Kidney (tissue), 14 donors: ENCODE data around the gene AGO3. TPM values are rescaled to one million over a fixed set of nuclear protein-coding genes. Genes with fewer than 3 reads are reported as not detected.
"Not testable (repeated sequence)": the region's sequence is repeated elsewhere in the genome, so short reads cannot be mapped to it uniquely, and the experiment has no call there.

Experiments used
- DNase-seq, 5 donors: peaks; one replicate each; pipeline ENCODE4 v3.0.0-alpha.2; 2013 to 2020
- FAIRE-seq: peaks from 2 replicates; lab custom pipeline; 2012; peaks lifted over from hg19 to GRCh38; lab: Jason Lieb, UNC
- H3K27ac ChIP-seq, 2 donors: one replicate each; pipeline ENCODE4 v1.7.0; 2013; ENCODE audit warnings: low read depth in 2 of 2, low read length in 2 of 2, inconsistent platforms in 1 of 2
- H3K27me3 ChIP-seq: one replicate; pipeline ENCODE4 v1.7.1; 2013; ENCODE audit warnings: low read length, inconsistent platforms; ENCODE audit not compliant: control insufficient read depth, insufficient read depth
- H3K36me3 ChIP-seq, 3 donors: one replicate each; pipeline versions ENCODE4 v1.7.0 to v1.7.1; 2013; ENCODE audit warnings: low read length in 3 of 3, control low read depth in 1 of 3, inconsistent platforms in 1 of 3; ENCODE audit not compliant: insufficient read depth in 3 of 3, control insufficient read depth in 2 of 3
- H3K4me1 ChIP-seq, 3 donors: one replicate each; pipeline versions ENCODE4 v1.7.0 to v1.7.1; 2013; ENCODE audit warnings: low read length in 3 of 3, inconsistent platforms in 1 of 3, low read depth in 1 of 3; ENCODE audit not compliant: control insufficient read depth in 2 of 3, insufficient read depth in 2 of 3
- H3K4me3 ChIP-seq, 3 donors: one replicate each; pipeline versions ENCODE4 v1.7.0 to v1.8.1; 2013; ENCODE audit warnings: low read length in 3 of 3, control low read depth in 1 of 3, inconsistent platforms in 1 of 3
- H3K9ac ChIP-seq, 3 donors: one replicate each; pipeline versions ENCODE4 v1.7.0 to v1.7.1; 2013; ENCODE audit warnings: low read length in 3 of 3, control low read depth in 1 of 3, inconsistent platforms in 1 of 3
- H3K9me3 ChIP-seq, 3 donors: one replicate each; pipeline versions ENCODE4 v1.7.0 to v1.7.1; 2013; ENCODE audit warnings: low read length in 3 of 3, control low read depth in 1 of 3, inconsistent platforms in 1 of 3; ENCODE audit not compliant: control insufficient read depth in 2 of 3, insufficient read depth in 1 of 3
- CTCF ChIP-seq: IDR thresholded peaks from 3 replicates; pipeline ENCODE4 v1.5.1; 2012; ENCODE audit warnings: mild to moderate bottlenecking, moderate library complexity, borderline replicate concordance; ENCODE audit not compliant: insufficient read depth; ENCODE audit errors: extremely low read depth
- intact Hi-C: fragments of 100-400 bp; cut with DNase I; formaldehyde crosslinking; loops from one replicate; pipeline ENCODE4 v1.11.1; 2022
- polyA plus RNA-seq: library from polyadenylated mRNA; stranded (reverse); fragments of 350-450 nt; fragmentation: Illumina TruSeq; extraction: RNeasy Lipid Tissue Mini Kit (QIAGEN cat#74804); gene quantifications from one replicate; pipeline ENCODE4 v1.2.3, GENCODE V29; 2014; ENCODE audit warnings: low read depth, low replicate concordance; ENCODE audit not compliant: insufficient read depth
- total RNA-seq: library from RNA; stranded (reverse); fragmentation: NEBNext Ultra II Directional; extraction: Animal tissue kit (Norgen Biotek cat#: 25700); gene quantifications from one replicate; pipeline ENCODE4 v1.2.1, GENCODE V29; 2021
- donor health status: control.
- donor health status: control.
- donor health status: control.
- donor health status: control.
- donor health status: control.
- donor health status: DM: yes; HTN: yes; CAD: no.
- donor health status: Normal renal cell carcinoma (clear cell type).

Gene AGO3
- total and polyA plus RNA-seq, 2 donors from 2014 or later: 2.8 to 28.2 TPM

GRCh38 chr1:36023098-36023769 lies 92.3 kb downstream of the AGO3 start:
- H3K4me3 ChIP-seq: peak overlapping the region in 1 of 3 donors; percentile 9
- peaks cover 0 to 6% (median 0%) of the 10 kb centered on the region in 3 donors for H3K36me3 ChIP-seq

GRCh38 chr1:36024024-36024423 lies 93.1 kb downstream of the AGO3 start:
- H3K4me1 ChIP-seq, H3K4me3 ChIP-seq, H3K36me3 ChIP-seq, H3K27me3 ChIP-seq, H3K9me3 ChIP-seq, intact Hi-C loops, H3K27ac ChIP-seq, DNase-seq, H3K9ac ChIP-seq, FAIRE-seq: not testable (repeated sequence)

More at GRCh38 chr1:36023098-36023769, 92.3 kb downstream of the AGO3 start:
- Histone ChIP-seq H3K9ac (peak overlapping the region in 1 of 3 donors; percentile 2), H3K27ac (peak overlapping the region; percentile 20 to 64), H3K9me3 (no peaks in the 10 kb centered on the region), H3K27me3 (no peaks in the 10 kb centered on the region), H3K4me1 (no peaks in the 10 kb centered on the region)
- intact Hi-C loops: no loop called here
- FAIRE-seq (no peak), DNase-seq (no peak)
- TF ChIP-seq CTCF: no peak

GRCh38 chr1:36024847-36025246 lies 93.9 kb downstream of the AGO3 start:
- intact Hi-C loops: no loop called here
- H3K27me3 ChIP-seq: no peaks in the 10 kb centered on the region
- no peak overlapping the region for H3K4me3 ChIP-seq
- H3K9ac ChIP-seq: no peak overlapping the region
- DNase-seq (no peak), FAIRE-seq (no peak)
- no peak overlapping the region for H3K27ac ChIP-seq
- no peaks in the 10 kb centered on the region for H3K9me3 ChIP-seq
- H3K36me3 ChIP-seq: peaks cover 0 to 3% (median 0%) of the 10 kb centered on the region in 3 donors
- no peak for TF ChIP-seq CTCF
- H3K4me1 ChIP-seq: no peaks in the 10 kb centered on the region

GRCh38 chr1:36027766-36028165 lies 96.9 kb downstream of the AGO3 start:
- H3K4me1 ChIP-seq: no peaks in the 10 kb centered on the region
- peaks cover 0 to 7% (median 0%) of the 10 kb centered on the region in 3 donors for H3K36me3 ChIP-seq
- H3K27me3 ChIP-seq: no peaks in the 10 kb centered on the region
- no peak for DNase-seq
- intact Hi-C loops: no loop called here
- no peak for FAIRE-seq
- no peak overlapping the region for H3K4me3 ChIP-seq
- no peak for TF ChIP-seq CTCF
- H3K27ac ChIP-seq: no peak overlapping the region
- H3K9ac ChIP-seq: no peak overlapping the region
- H3K9me3 ChIP-seq: no peaks in the 10 kb centered on the region
